Measurements from ENCODE around the gene PPP3R1. TPM values are rescaled to one million over a fixed set of nuclear protein-coding genes. Genes with fewer than 3 reads are reported as not detected.

PPP3R1 gene
- total and polyA plus RNA-seq, 9 of the 15 experiments (the other 6 are each of a cell fraction or from before 2014, with no cell fraction given): 3.7 to 70.0 (median 24.8) TPM

GRCh38 chr2:68287580-68288441, 35.5 kb upstream of the PPP3R1 start:
- Histone ChIP-seq H3K9ac (ENCODE audit: insufficient read depth in 1 of 2, low read depth in 2 of 2, low read length in 2 of 2) (peak overlapping the region; percentile 36 to 59; a peak in 2 of 4 replicates), H3K27me3 (ENCODE audit: control insufficient read depth in 2 of 2, insufficient read depth in 2 of 2, low read length in 2 of 2) (no peaks in the 10 kb centered on the region), H3K36me3 (ENCODE audit: control insufficient read depth, insufficient read depth, low read length) (no peaks in the 10 kb centered on the region), H3K27ac (ENCODE audit: extremely low read depth, low read depth, low read length) (peak overlapping the region; percentile 77), H3K4me1 (replicated peaks in 1 of 2; ENCODE audit: control insufficient read depth in 2 of 2, insufficient read depth in 2 of 2, low read length in 2 of 2) (peaks cover 14 to 41% of the 10 kb centered on the region in 2 experiments), H4K20me1 (replicated peaks; ENCODE audit: control insufficient read depth, insufficient read depth, low read length) (no peaks in the 10 kb centered on the region), H3K79me2 (ENCODE audit: control insufficient read depth, insufficient read depth, low read length) (no peaks in the 10 kb centered on the region), H3K4me3 (no peak overlapping the region), H3K9me3 (replicated peaks; ENCODE audit: control insufficient read depth, insufficient read depth, low read depth, low read length) (no peaks in the 10 kb centered on the region), H2AFZ (ENCODE audit: low read depth, low read length) (peak overlapping the region; percentile 91), H3K4me2 (ENCODE audit: insufficient read depth, low read length) (peak overlapping the region; percentile 31), H3K9me1 (ENCODE audit: control insufficient read depth, insufficient read depth, low read length) (no peaks in the 10 kb centered on the region)
- ATAC-seq (peak; percentile 77), DNase-seq (ENCODE audit: extremely low read depth in 1 of 4, low spot score in 3 of 4) (peak; percentile 30 to 77 (median 46)), FAIRE-seq (peak; percentile 58)
- 16% methylated on average over 10 of the region's 10 CpGs for WGBS (ENCODE audit: insufficient coverage, low coverage, missing lambda C conversion rate)
- intact Hi-C loops (cut with micrococcal nuclease) (no loop called here), in situ Hi-C loops (cut with MboI) (no loop called here)
- ChIA-PET POLR2A (interaction anchor here (0.8 to 1.0 kb wide), 2 partner anchors 23 to 28 kb away, joined by 3 to 4 read pairs; no protein-coding TSS in a partner anchor), CTCF (ENCODE audit: low intra/inter-chr PET ratio) (no interaction called here)
- no TSS peak for BruUV-seq (replicated peaks)
- no peak for TF ChIP-seq ZNF143 (CRISPR knock-in tag; IDR thresholded peaks at IDR 0.05)
- no peak for TF ChIP-seq XRCC5 (IDR thresholded peaks at IDR 0.05; ENCODE audit: low read depth, low read length)
- peak; percentile 98 for TF ChIP-seq BACH1 (tag; IDR thresholded peaks at IDR 0.05)
- TF ChIP-seq ZFX (CRISPR knock-in tag; IDR thresholded peaks at IDR 0.05): no peak
- TF ChIP-seq TCF7 (IDR thresholded peaks at IDR 0.05; ENCODE audit: borderline replicate concordance): no peak
- TF ChIP-seq HNRNPL (IDR thresholded peaks at IDR 0.05; ENCODE audit: low read depth, low read length): no peak
- TF ChIP-seq ZFP30 (CRISPR knock-in tag; IDR thresholded peaks at IDR 0.05; ENCODE audit: borderline replicate concordance): no peak
- TF ChIP-seq PML (IDR thresholded peaks at IDR 0.05; ENCODE audit: low read length): no peak
- TF ChIP-seq BRD4 (IDR thresholded peaks at IDR 0.05): no peak
- TF ChIP-seq CBX3 (IDR thresholded peaks at IDR 0.05; ENCODE audit: borderline replicate concordance in 1 of 2, low read length in 2 of 2): no peak
- TF ChIP-seq, protein P1, sequence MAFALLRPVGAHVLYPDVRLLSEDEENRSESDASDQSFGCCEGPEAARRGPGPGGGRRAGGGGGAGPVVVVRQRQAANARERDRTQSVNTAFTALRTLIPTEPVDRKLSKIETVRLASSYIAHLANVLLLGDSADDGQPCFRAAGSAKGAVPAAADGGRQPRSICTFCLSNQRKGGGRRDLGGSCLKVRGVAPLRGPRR (CRISPR knock-in tag; IDR thresholded peaks at IDR 0.05): 0 out of 2 replicates have a peak, but pooled peaks have one; percentile 42
- TF ChIP-seq POLR2AphosphoS2 (IDR thresholded peaks at IDR 0.05; ENCODE audit: low read length): no peak
- no peak for TF ChIP-seq TCF7L2 (IDR thresholded peaks at IDR 0.05; ENCODE audit: low read depth, low read length)
- TF ChIP-seq, protein P2, sequence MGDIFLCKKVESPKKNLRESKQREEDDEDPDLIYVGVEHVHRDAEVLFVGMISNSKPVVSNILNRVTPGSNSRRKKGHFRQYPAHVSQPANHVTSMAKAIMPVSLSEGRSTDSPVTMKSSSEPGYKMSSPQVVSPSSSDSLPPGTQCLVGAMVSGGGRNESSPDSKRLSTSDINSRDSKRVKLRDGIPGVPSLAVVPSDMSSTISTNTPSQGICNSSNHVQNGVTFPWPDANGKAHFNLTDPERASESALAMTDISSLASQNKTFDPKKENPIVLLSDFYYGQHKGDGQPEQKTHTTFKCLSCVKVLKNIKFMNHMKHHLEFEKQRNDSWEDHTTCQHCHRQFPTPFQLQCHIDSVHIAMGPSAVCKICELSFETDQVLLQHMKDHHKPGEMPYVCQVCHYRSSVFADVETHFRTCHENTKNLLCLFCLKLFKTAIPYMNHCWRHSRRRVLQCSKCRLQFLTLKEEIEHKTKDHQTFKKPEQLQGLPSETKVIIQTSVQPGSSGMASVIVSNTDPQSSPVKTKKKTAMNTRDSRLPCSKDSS (IDR thresholded peaks at IDR 0.05; ENCODE audit: low read depth, partially characterized antibody): no peak
- no peak for TF ChIP-seq ETS2 (tag; IDR thresholded peaks at IDR 0.05; ENCODE audit: borderline replicate concordance, poor library complexity, severe bottlenecking)
- TF ChIP-seq HDAC6 (IDR thresholded peaks at IDR 0.05; ENCODE audit: low read depth, low read length): no peak
- no peak for TF ChIP-seq NFE2L1 (tag; IDR thresholded peaks at IDR 0.05; ENCODE audit: borderline replicate concordance, low read depth)
- TF ChIP-seq, protein P3, sequence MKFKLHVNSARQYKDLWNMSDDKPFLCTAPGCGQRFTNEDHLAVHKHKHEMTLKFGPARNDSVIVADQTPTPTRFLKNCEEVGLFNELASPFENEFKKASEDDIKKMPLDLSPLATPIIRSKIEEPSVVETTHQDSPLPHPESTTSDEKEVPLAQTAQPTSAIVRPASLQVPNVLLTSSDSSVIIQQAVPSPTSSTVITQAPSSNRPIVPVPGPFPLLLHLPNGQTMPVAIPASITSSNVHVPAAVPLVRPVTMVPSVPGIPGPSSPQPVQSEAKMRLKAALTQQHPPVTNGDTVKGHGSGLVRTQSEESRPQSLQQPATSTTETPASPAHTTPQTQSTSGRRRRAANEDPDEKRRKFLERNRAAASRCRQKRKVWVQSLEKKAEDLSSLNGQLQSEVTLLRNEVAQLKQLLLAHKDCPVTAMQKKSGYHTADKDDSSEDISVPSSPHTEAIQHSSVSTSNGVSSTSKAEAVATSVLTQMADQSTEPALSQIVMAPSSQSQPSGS (CRISPR knock-in tag; IDR thresholded peaks at IDR 0.05): no peak
- no peak for TF ChIP-seq SAFB (IDR thresholded peaks at IDR 0.05; ENCODE audit: borderline replicate concordance, low read depth, low read length)
- TF ChIP-seq TCF3 (CRISPR knock-in tag; IDR thresholded peaks at IDR 0.05): no peak

Data from K562 (cell line).